GM19043 (cell line): ENCODE measurements around the gene MOGAT1.
"Not testable (repeated sequence)": the region's sequence is repeated elsewhere in the genome, so short reads cannot be mapped to it uniquely, and the experiment has no call there.

Experiments
- ATAC-seq: cut with Tn5 transposase; IDR thresholded peaks from one replicate; pipeline ENCODE4 v1.9.1; 2021; ENCODE audit warnings: low read depth; ENCODE audit not compliant: unreplicated experiment

The MOGAT1 gene

GRCh38 chr2:222709191-222709891 is 37.9 kb downstream of the MOGAT1 start:
- ATAC-seq = peak; percentile 64

GRCh38 chr2:222710736-222711135 is 39.3 kb downstream of the MOGAT1 start:
- no peak for ATAC-seq

- peak; percentile 38 for ATAC-seq
These were observed 40.0 kb downstream of the MOGAT1 start for GRCh38 chr2:222711315-222711940.

GRCh38 chr2:222713002-222713401 is 41.5 kb downstream of the MOGAT1 start:
- ATAC-seq = no peak

- ATAC-seq = no peak
These were observed 43.1 kb downstream of the MOGAT1 start for GRCh38 chr2:222714361-222715241.

GRCh38 chr2:222715742-222716141 is 44.3 kb downstream of the MOGAT1 start:
- peak; percentile 49 for ATAC-seq

- ATAC-seq = not testable (repeated sequence)
These were observed 48.3 kb downstream of the MOGAT1 start for GRCh38 chr2:222719787-222720186.

GRCh38 chr2:222721597-222721996 is 50.1 kb downstream of the MOGAT1 start:
- not testable (repeated sequence) for ATAC-seq

- ATAC-seq = peak; percentile 99
These were observed 51.0 kb downstream of the MOGAT1 start for GRCh38 chr2:222722327-222722946.

GRCh38 chr2:222724208-222724607 is 52.8 kb downstream of the MOGAT1 start:
- ATAC-seq = no peak

GRCh38 chr2:222728621-222729020 is 57.2 kb downstream of the MOGAT1 start:
- no peak for ATAC-seq

GRCh38 chr2:222730366-222730999 is 59.0 kb downstream of the MOGAT1 start:
- peak; percentile 51 for ATAC-seq

GRCh38 chr2:222731201-222731621 is 59.8 kb downstream of the MOGAT1 start:
- ATAC-seq = no peak

GRCh38 chr2:222732489-222733178 is 61.2 kb downstream of the MOGAT1 start:
- no peak for ATAC-seq

- ATAC-seq = no peak
These were observed 62.0 kb downstream of the MOGAT1 start for GRCh38 chr2:222733470-222733845.

GRCh38 chr2:222733846-222734702 is 62.6 kb downstream of the MOGAT1 start:
- no peak for ATAC-seq

GRCh38 chr2:222734703-222735014 is 63.2 kb downstream of the MOGAT1 start:
- peak; percentile 77 for ATAC-seq

- no peak for ATAC-seq
These were observed 64.8 kb downstream of the MOGAT1 start for GRCh38 chr2:222736301-222736700.

- ATAC-seq = no peak
These were observed 65.5 kb downstream of the MOGAT1 start for GRCh38 chr2:222736924-222737323.
